HL-60/S4 treated with retinoic acid at 250 ng/mL for 4 days and 3 days (cell line): Measurements from ENCODE around the gene HDHD3.
"Not testable (repeated sequence)": the region's sequence is repeated elsewhere in the genome, so short reads cannot be mapped to it uniquely, and the experiment has no call there.

Experiments used
- in situ Hi-C: fragments of 300-500 bp; cut with MboI; formaldehyde crosslinking; loops from 2 replicates; pipeline ENCODE4 v1.7.0; 2022; ENCODE audit warnings: low sequenced_read_pairs

The HDHD3 gene

GRCh38 chr9:113368348-113368981, 8.3 kb downstream of the HDHD3 start:
- in situ Hi-C loops: no loop called here

GRCh38 chr9:113365652-113366051, 11.1 kb downstream of the HDHD3 start:
- in situ Hi-C loops: not testable (repeated sequence)

- in situ Hi-C loops: no loop called here
Measured at GRCh38 chr9:113364951-113365350, 11.8 kb downstream of the HDHD3 start.

DNA sequence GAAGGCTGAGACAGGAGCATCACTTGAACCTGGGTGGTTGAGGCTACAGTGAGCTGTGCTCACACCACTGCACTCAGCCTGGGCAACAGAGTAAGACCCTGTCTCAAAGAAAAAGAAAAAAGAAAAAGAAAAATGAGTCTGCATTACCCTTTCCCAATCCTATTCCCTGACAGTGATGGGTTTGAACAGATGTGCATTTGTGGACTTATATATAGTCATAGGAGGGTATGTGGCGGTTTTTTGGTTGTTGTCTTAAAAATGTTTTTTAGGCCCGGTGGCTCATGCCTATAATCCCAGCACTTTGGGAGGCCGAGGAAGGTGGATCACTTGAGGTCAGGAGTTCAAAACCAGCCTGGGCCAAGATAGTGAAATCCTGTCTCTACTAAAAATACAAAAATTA, 13.4 kb downstream of the HDHD3 start:
- in situ Hi-C loops: no loop called here

GRCh38 chr9:113361304-113362018, 15.3 kb downstream of the HDHD3 start:
- in situ Hi-C loops: no loop called here

GRCh38 chr9:113360242-113360842, 16.4 kb downstream of the HDHD3 start:
- in situ Hi-C loops: no loop called here

- in situ Hi-C loops: no loop called here
Measured at GRCh38 chr9:113359385-113359784, 17.4 kb downstream of the HDHD3 start.

GRCh38 chr9:113356686-113357292, 20.0 kb downstream of the HDHD3 start:
- in situ Hi-C loops: no loop called here

GRCh38 chr9:113355040-113355596, 21.7 kb downstream of the HDHD3 start:
- in situ Hi-C loops: no loop called here

- in situ Hi-C loops: no loop called here
Measured at GRCh38 chr9:113352411-113352810, 24.4 kb downstream of the HDHD3 start.

DNA sequence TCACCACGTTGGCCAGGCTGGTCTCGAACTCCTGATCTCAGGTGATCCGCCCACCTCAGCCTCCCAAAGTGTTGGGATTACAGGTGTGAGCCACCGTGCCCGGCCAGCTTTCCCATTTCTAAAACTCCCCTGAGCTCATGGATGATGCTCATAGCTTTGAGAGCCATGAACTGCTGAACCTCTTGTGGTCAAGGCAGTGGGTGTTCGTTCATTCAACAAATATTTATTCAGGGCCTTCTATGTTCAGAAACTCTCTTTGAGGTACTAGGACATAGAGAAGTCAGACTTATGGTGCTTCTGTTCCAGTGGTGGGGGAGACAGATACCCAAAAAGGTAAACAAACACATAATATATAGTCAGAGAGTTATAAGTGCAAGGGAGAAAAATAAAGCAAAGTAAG, 24.8 kb downstream of the HDHD3 start:
- in situ Hi-C loops: no loop called here

DNA sequence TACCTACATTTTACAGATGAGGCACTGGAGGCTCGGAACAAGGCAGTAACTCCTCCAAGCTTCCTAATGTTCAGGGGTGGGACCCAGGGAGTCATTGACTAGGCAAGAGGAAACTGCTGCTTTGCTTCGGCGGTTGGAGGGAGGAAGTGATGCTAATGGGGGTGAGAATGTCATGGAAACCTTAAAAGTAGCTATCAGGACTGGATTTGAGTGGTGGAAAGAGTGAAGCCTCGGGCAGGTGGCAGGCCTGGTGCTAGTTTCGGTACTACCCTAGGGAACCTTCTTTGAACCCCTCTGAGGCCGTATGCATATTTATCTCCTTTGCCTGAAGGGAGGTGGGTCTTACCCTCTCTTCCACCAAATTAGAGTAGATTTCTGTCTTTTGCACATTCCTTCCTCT, 25.8 kb downstream of the HDHD3 start:
- in situ Hi-C loops: no loop called here

- in situ Hi-C loops: no loop called here
Measured at GRCh38 chr9:113350107-113350661, 26.6 kb downstream of the HDHD3 start.

DNA sequence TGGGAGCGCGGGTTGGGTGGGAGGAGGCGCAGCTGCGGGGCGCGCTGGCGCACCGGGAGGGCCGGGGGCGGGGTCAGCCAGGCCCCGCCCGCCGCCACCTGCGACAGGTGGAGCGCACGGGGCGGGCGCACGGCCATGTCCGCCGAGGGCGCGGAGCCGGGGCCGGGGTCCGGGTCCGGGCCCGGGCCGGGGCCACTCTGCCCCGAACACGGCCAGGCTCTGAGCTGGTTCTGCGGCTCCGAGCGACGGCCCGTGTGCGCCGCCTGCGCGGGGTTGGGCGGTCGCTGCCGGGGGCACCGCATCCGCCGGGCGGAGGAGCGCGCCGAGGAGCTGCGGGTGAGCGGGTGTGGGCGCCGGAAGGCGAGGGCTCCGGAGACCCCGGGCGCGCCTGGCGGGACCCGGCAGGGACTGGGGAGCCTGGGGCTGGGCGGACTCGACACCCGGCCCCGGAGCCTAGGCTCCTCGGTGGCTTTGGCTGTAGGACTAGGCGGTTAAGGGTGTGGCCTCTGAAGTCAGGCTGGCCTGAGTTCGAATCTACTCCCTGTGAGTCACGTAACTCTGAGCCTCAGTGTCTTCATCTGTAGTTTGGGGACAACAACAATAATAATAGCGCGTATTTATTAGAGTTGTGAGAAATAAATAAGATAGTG, 27.2 kb downstream of the HDHD3 start, which contains the start of gene BSPRY:
Gene BSPRY, plus strand, starts transcription at position 97 of the 650 bp plus-strand sequence. Its CDS starts 39 bp downstream, at position 136.
- in situ Hi-C loops: no loop called here

GRCh38 chr9:113349066-113349444, 27.7 kb downstream of the HDHD3 start:
- in situ Hi-C loops: no loop called here

DNA sequence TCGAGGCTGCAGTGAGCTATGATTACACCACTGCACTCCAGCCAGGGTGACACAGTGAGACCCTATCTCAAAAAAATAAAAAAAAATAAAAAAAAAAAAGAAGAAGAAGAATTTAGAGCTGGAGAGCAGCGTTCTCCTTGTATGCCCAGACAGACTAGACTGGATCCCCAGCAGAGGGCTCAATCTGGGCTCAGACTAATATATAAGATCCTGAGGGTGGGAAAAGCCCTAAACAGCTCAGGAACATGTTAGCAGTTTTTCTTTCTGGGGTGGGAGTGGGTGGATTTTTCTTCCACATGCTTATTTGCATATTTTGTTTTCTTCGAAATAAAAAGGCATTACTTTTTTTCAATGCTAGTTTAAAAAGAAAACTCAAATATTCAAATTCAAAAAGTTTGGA, 28.3 kb downstream of the HDHD3 start:
- in situ Hi-C loops: no loop called here

- in situ Hi-C loops: no loop called here
Measured at GRCh38 chr9:113345671-113346070, 31.1 kb downstream of the HDHD3 start.

DNA sequence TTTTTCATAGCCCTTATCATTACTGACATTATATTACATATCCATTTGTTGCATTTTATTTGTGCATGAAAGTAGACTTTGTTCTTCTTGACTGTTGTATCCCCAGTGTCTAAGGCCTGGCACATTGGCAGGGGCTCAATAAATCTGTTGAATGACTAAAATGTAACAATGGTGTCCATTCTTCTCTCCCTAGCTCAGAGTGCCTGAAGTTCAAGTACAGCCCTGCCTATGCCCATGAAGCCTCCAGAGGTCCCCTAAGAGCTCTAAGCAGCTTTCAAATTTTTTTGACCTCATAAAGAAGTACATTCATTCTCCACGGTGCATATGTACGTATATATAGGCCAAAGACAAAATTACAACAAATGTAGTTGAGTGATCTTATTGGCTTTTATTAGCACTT, 31.6 kb downstream of the HDHD3 start:
- in situ Hi-C loops: no loop called here

- in situ Hi-C loops: no loop called here
Measured at GRCh38 chr9:113343732-113344231, 33.0 kb downstream of the HDHD3 start.

DNA sequence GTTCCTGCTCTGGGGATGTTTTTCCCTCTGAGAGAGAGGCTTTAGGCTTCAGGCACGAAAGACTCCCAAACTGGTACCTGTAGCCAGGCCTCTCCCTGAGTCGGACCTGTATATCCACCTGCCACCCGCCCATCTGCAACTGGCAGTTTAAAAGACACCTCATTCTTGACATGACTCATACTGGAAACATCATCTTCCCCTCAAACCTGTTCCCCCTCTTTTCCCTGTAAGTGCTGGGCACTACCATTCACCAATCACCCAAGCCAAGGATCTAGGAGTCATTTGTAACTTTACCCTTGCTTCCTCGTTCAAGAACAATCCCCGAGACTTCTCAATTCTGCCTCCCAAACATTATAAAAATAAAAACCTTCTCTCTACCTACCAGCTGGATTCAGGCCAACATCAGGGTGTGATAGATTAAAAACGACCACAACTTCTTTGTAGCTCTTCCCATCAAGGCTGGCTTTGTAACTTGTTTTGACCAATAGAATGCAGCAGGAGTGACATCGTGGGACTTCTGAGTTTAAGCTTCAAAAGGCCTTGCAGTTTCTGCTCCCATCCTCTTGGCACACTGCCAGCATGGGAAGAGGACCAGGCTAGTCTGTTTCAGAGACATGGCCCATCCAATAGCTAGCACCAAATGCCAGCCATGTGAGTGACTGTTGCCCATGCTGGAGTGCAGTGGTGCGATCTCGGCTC, 34.9 kb downstream of the HDHD3 start:
- in situ Hi-C loops: no loop called here
